ENCODE data around the gene CAP2.
"Not testable (repeated sequence)": the region's sequence is repeated elsewhere in the genome, so short reads cannot be mapped to it uniquely, and the experiment has no call there.

Gene CAP2

GRCh38 chr6:17405181-17405943, 12.0 kb downstream of the CAP2 start:
- DNase-seq, result not testable (repeated sequence)

GRCh38 chr6:17405944-17406245, 12.5 kb downstream of the CAP2 start:
- DNase-seq, result no peak

- DNase-seq, result no peak
These were observed 14.7 kb downstream of the CAP2 start for GRCh38 chr6:17408081-17408480.

- no peak for DNase-seq
These were observed 16.9 kb downstream of the CAP2 start for GRCh38 chr6:17410281-17410680.

- DNase-seq, result no peak
These were observed 19.9 kb downstream of the CAP2 start for GRCh38 chr6:17413313-17413750.

- not testable (repeated sequence) for DNase-seq
These were observed 21.0 kb downstream of the CAP2 start for GRCh38 chr6:17414395-17414794.

GRCh38 chr6:17415321-17415720, 21.9 kb downstream of the CAP2 start:
- DNase-seq, result no peak

GRCh38 chr6:17416806-17417205, 23.4 kb downstream of the CAP2 start:
- DNase-seq, result no peak

GRCh38 chr6:17417817-17418216, 24.4 kb downstream of the CAP2 start:
- DNase-seq, result no peak

GRCh38 chr6:17418281-17419188, 25.1 kb downstream of the CAP2 start:
- no peak for DNase-seq

- DNase-seq, result no peak
These were observed 25.8 kb downstream of the CAP2 start for GRCh38 chr6:17419189-17419575.

GRCh38 chr6:17420368-17420767, 27.0 kb downstream of the CAP2 start:
- DNase-seq, result no peak

GRCh38 chr6:17421406-17421805, 28.0 kb downstream of the CAP2 start:
- DNase-seq, result no peak

GRCh38 chr6:17423026-17423425, 29.6 kb downstream of the CAP2 start:
- DNase-seq, result no peak

GRCh38 chr6:17427062-17427461, 33.7 kb downstream of the CAP2 start:
- no peak for DNase-seq

- no peak for DNase-seq
These were observed 34.2 kb downstream of the CAP2 start for GRCh38 chr6:17427617-17428016.

GRCh38 chr6:17428595-17429120, 35.3 kb downstream of the CAP2 start:
- not testable (repeated sequence) for DNase-seq

GRCh38 chr6:17429383-17430061, 36.1 kb downstream of the CAP2 start:
- DNase-seq, result no peak

GRCh38 chr6:17431581-17431980, 38.2 kb downstream of the CAP2 start:
- no peak for DNase-seq

GRCh38 chr6:17432356-17432755, 39.0 kb downstream of the CAP2 start:
- DNase-seq, result no peak

GRCh38 chr6:17439243-17439993, 46.0 kb downstream of the CAP2 start:
- no peak for DNase-seq

- DNase-seq, result not testable (repeated sequence)
These were observed 47.4 kb downstream of the CAP2 start for GRCh38 chr6:17440811-17441210.

GRCh38 chr6:17442196-17442595, 48.8 kb downstream of the CAP2 start:
- no peak for DNase-seq
